Activated T-helper 1 cell treated with anti-CD3 and anti-CD28 coated beads, Interleukin-12 subunit alpha, Interleukin-12 subunit beta, Interleukin-2, Interleukin-4 antibody, amounts not matched to agents 30 ng/mL and 10 ng/mL and 1 ng/mL, durations not matched to agents 14 hours and 24 hours and 36 hours (primary cell): ENCODE results near the gene HECTD2. TPM values are rescaled to one million over a fixed set of nuclear protein-coding genes. Genes with fewer than 3 reads are reported as not detected.
"Not testable (repeated sequence)": the region's sequence is repeated elsewhere in the genome, so short reads cannot be mapped to it uniquely, and the experiment has no call there.

Experiments
- DNase-seq: peaks from one replicate; pipeline ENCODE4 v3.0.0; 2021; ENCODE audit warnings: low spot score
- H3K27ac Mint-ChIP-seq: one replicate; pipeline ENCODE4 v1.8.0; 2021; ENCODE audit warnings: mild to moderate bottlenecking, mixed read lengths
- H3K27me3 Mint-ChIP-seq: one replicate; pipeline ENCODE4 v1.8.0; 2022; ENCODE audit warnings: mild to moderate bottlenecking, moderate library complexity, mixed read lengths; ENCODE audit not compliant: insufficient read depth
- H3K36me3 Mint-ChIP-seq: one replicate; pipeline ENCODE4 v1.8.0; 2021; ENCODE audit warnings: low read depth, mixed read lengths
- H3K4me1 Mint-ChIP-seq: one replicate; pipeline ENCODE4 v1.8.0; 2021; ENCODE audit warnings: low read depth, mixed read lengths
- H3K4me3 Mint-ChIP-seq: one replicate; pipeline ENCODE4 v1.8.0; 2021; ENCODE audit warnings: mild to moderate bottlenecking, moderate library complexity, mixed read lengths
- H3K9me3 Mint-ChIP-seq: one replicate; pipeline ENCODE4 v1.8.0; 2021; ENCODE audit warnings: mixed read lengths
- intact Hi-C: fragments of 100-400 bp; cut with micrococcal nuclease; formaldehyde crosslinking; loops from one replicate; pipeline ENCODE4 v1.15.1; 2024
- total RNA-seq: library from RNA; stranded (reverse); gene quantifications from 2 replicates; pipeline ENCODE4 v1.2.3, GENCODE V29; 2022

HECTD2 gene
- total RNA-seq, 1 donor from 2014 or later = 6.4 TPM

- no peak overlapping the region for H3K27ac Mint-ChIP-seq
- H3K9me3 Mint-ChIP-seq = no peaks in the 10 kb centered on the region
- no peaks in the 10 kb centered on the region for H3K36me3 Mint-ChIP-seq
- no peak for DNase-seq
- peaks cover 16% of the 10 kb centered on the region for H3K27me3 Mint-ChIP-seq
- H3K4me3 Mint-ChIP-seq = no peak overlapping the region
- intact Hi-C loops = loop anchor here (1.0 to 5.0 kb wide), 7 partner anchors 20 to 522 kb away; partner anchors contain the start of gene HECTD2
- H3K4me1 Mint-ChIP-seq = peaks cover 7% of the 10 kb centered on the region
These were observed 20.3 kb upstream of the HECTD2 start for GRCh38 chr10:91389636-91390512.

- H3K4me3 Mint-ChIP-seq, H3K36me3 Mint-ChIP-seq, H3K9me3 Mint-ChIP-seq, H3K27ac Mint-ChIP-seq, H3K4me1 Mint-ChIP-seq, DNase-seq: not testable (repeated sequence)
- intact Hi-C loops = loop anchor here (5.0 kb wide), 1 partner anchor 383 kb away; no protein-coding TSS in a partner anchor
- peaks cover 16% of the 10 kb centered on the region for H3K27me3 Mint-ChIP-seq
These were observed 19.7 kb upstream of the HECTD2 start for GRCh38 chr10:91390513-91390825.

DNA sequence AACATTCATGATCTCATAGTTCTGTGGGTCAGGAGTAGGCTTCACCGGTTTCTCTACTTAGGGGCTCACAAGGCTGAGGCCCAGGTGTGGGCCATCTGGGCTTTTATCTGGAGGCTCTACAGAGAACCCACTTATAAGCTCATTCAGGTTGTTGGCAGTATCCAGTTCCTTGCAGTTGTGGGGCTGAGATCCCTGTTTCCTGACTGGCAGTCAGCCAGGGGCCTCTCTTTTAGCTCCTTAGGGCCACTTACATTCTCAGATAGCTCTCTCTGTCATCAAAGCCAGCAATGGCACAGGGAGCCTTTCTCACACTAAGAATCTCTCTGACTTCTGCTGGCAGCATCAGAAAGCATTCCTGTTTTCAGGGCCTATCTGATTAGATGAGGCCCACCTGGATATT, 18.2 kb upstream of the HECTD2 start:
- intact Hi-C loops = loop anchor here (5.0 kb wide), 1 partner anchor 385 kb away; no protein-coding TSS in a partner anchor
- Mint-ChIP-seq H3K9me3 (no peaks in the 10 kb centered on the region), H3K4me1 (peaks cover 7% of the 10 kb centered on the region), H3K27me3 (peaks cover 16% of the 10 kb centered on the region), H3K36me3 (no peaks in the 10 kb centered on the region), H3K27ac (no peak overlapping the region), H3K4me3 (no peak overlapping the region)
- DNase-seq = no peak

- peaks cover 2% of the 10 kb centered on the region for H3K36me3 Mint-ChIP-seq
- peaks cover 17% of the 10 kb centered on the region for H3K4me1 Mint-ChIP-seq
- no peak overlapping the region for H3K4me3 Mint-ChIP-seq
- H3K27me3 Mint-ChIP-seq = peaks cover 22% of the 10 kb centered on the region
- H3K27ac Mint-ChIP-seq = no peak overlapping the region
- DNase-seq = no peak
- H3K9me3 Mint-ChIP-seq = no peaks in the 10 kb centered on the region
- intact Hi-C loops = loop anchor here (5.0 kb wide), 1 partner anchor 516 kb away; the partner anchor contains the start of gene BTAF1
These were observed 3.8 kb upstream of the HECTD2 start for GRCh38 chr10:91406322-91406721.

DNA sequence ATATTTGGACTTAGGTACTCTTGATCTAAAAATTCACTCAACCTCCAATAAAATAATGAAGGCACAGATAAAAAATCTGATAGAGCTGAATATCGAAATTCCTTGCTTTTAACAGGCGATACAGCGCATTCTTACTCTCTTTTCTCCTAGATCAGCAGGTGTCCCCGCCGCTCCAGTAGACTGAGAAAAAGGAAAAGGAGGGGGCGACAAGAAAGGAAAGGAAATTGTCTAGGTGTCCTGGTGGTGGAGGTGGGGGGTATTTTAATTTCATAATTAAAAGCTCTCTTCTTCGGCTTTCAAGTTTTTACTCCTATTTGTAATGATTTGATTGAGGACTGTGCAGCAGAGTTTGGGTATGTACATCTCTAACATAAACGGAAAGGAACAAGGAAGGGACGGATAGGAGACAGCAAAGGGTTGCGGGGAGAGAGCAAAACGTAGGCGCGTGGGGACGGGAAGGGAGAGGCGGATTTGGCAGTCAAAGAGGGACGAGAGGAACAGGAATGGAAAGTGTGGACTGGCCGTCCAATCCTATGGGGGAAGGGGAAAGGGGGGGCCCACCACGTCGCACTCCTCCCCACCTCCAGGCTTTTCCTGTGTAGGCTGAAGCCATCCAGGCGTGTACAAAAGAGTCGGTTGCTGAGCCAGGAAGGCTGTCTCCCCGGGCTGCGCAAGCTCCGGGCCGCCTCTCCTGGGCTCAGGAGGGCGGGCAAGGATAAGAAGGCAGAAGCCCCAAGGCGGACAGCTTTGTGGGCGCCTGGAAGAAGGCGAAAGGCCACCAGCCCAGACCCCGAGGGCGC, 875 bp upstream of the HECTD2 start:
- peaks cover 4% of the 10 kb centered on the region for H3K36me3 Mint-ChIP-seq
- DNase-seq = no peak
- intact Hi-C loops = loop anchor here (5.0 kb wide), 1 partner anchor 513 kb away; the partner anchor contains the start of gene BTAF1
- peak overlapping the region; percentile 77 for H3K4me3 Mint-ChIP-seq
- peaks cover 17% of the 10 kb centered on the region for H3K27me3 Mint-ChIP-seq
- H3K27ac Mint-ChIP-seq = peak overlapping the region; percentile 84
- H3K9me3 Mint-ChIP-seq = no peaks in the 10 kb centered on the region
- peaks cover 25% of the 10 kb centered on the region for H3K4me1 Mint-ChIP-seq

DNA sequence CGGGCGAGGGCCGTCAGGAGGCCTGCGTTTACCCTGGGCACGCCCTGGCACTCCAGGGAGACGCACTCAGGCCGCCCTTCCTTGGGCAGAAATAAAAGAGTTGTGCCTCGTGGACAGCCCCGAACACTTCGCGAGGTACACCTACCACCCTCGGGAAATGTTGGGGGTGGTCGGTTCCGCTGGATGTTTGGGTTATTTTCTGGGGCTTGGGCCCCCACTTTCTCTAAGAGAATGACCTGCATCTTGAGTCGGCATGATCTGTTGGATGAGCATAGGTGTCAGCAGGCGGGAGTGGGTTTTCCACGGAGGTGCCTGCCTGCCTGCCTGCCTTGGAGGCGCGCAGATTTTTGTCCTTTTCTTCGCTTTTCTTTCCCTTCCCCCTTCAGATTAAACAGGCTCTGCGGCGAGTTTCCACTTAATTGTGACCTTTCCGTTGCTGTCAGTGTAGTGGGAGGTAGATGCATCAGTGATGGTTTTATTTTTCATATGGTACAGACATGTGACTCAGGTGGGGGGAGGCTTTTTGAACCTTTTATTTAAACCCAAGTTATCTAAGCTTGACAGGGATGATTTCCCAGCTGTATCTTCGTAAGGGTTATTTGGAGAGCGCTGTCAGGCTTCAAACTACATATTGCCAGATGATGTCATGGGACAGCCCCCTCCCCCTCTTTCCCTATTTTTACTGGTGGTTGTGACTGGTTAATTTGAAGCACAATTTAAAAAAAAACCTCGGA, 661 bp downstream of the HECTD2 start:
- intact Hi-C loops = loop anchor here (1.0 to 5.0 kb wide), 8 partner anchors 13 to 539 kb away; partner anchors contain the start of genes PCGF5, RPP30 and TNKS2
- no peak for DNase-seq
- H3K4me1 Mint-ChIP-seq = peaks cover 30% of the 10 kb centered on the region

DNA sequence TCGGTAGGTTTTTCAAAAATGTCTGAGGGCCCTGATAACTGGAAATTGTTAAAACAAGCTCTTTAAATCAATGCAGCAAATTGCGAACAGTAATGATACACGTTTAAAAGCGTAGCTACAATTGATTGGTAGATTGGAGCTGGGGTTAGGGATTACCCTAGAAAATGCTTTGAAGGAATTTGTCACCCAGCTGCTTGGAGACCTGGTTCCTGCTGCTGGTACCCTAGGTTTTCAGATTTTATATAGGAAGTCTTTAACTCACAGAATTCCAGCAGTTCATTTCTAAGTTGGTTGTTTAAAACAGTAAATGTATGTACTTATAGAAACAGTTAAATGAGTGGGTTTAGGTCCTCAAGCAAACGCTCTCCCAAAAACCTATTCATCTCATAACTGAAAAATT, 1.5 kb downstream of the HECTD2 start:
- intact Hi-C loops = loop anchor here (2.0 to 5.0 kb wide), 6 partner anchors 56 to 539 kb away; partner anchors contain the start of genes PCGF5, RPP30 and TNKS2
- H3K27me3 Mint-ChIP-seq = peaks cover 10% of the 10 kb centered on the region
- H3K27ac Mint-ChIP-seq = peak overlapping the region; percentile 9
- peak overlapping the region; percentile 91 for H3K4me3 Mint-ChIP-seq
- no peak for DNase-seq
- no peaks in the 10 kb centered on the region for H3K9me3 Mint-ChIP-seq
- peaks cover 37% of the 10 kb centered on the region for H3K4me1 Mint-ChIP-seq
- peaks cover 4% of the 10 kb centered on the region for H3K36me3 Mint-ChIP-seq

More for the DNA sequence above, 661 bp downstream of the HECTD2 start:
- Mint-ChIP-seq H3K9me3 (no peaks in the 10 kb centered on the region), H3K27me3 (peaks cover 10% of the 10 kb centered on the region), H3K27ac (peak overlapping the region; percentile 95), H3K36me3 (peaks cover 4% of the 10 kb centered on the region), H3K4me3 (peak overlapping the region; percentile 91)

GRCh38 chr10:91412354-91413087, 2.4 kb downstream of the HECTD2 start:
- no peaks in the 10 kb centered on the region for H3K9me3 Mint-ChIP-seq
- intact Hi-C loops = loop anchor here (5.0 kb wide), 3 partner anchors 55 to 540 kb away; partner anchors contain the start of genes PCGF5 and RPP30
- peaks cover 9% of the 10 kb centered on the region for H3K27me3 Mint-ChIP-seq
- H3K27ac Mint-ChIP-seq = peak overlapping the region; percentile 28
- peaks cover 40% of the 10 kb centered on the region for H3K4me1 Mint-ChIP-seq
- DNase-seq = no peak
- H3K4me3 Mint-ChIP-seq = peak overlapping the region; percentile 40
- H3K36me3 Mint-ChIP-seq = peaks cover 4% of the 10 kb centered on the region

GRCh38 chr10:91415816-91416215, 5.7 kb downstream of the HECTD2 start:
- Mint-ChIP-seq H3K9me3 (no peaks in the 10 kb centered on the region), H3K36me3 (peaks cover 3% of the 10 kb centered on the region), H3K4me3 (no peak overlapping the region), H3K27me3 (no peaks in the 10 kb centered on the region), H3K27ac (no peak overlapping the region), H3K4me1 (peaks cover 32% of the 10 kb centered on the region)
- intact Hi-C loops = loop anchor here (1.0 kb wide), 1 partner anchor 8 kb away; no protein-coding TSS in a partner anchor
- no peak for DNase-seq

- Mint-ChIP-seq H3K36me3 (peaks cover 2% of the 10 kb centered on the region), H3K4me3 (no peak overlapping the region), H3K4me1 (peaks cover 32% of the 10 kb centered on the region), H3K27ac (no peak overlapping the region), H3K9me3 (no peaks in the 10 kb centered on the region), H3K27me3 (no peaks in the 10 kb centered on the region)
- DNase-seq = no peak
- intact Hi-C loops = no loop called here
These were observed 6.3 kb downstream of the HECTD2 start for GRCh38 chr10:91416339-91416855.

- H3K4me3 Mint-ChIP-seq = no peak overlapping the region
- no peaks in the 10 kb centered on the region for H3K27me3 Mint-ChIP-seq
- intact Hi-C loops = no loop called here
- no peaks in the 10 kb centered on the region for H3K36me3 Mint-ChIP-seq
- H3K9me3 Mint-ChIP-seq = no peaks in the 10 kb centered on the region
- DNase-seq = no peak
- H3K27ac Mint-ChIP-seq = no peak overlapping the region
- H3K4me1 Mint-ChIP-seq = peaks cover 31% of the 10 kb centered on the region
These were observed 8.3 kb downstream of the HECTD2 start for GRCh38 chr10:91418416-91418815.
